GM19099 (cell line): ENCODE measurements around the gene HLX.

ENCODE experiments used
- POLR2A ChIP-seq: IDR thresholded peaks from 3 replicates; pipeline ENCODE4 v1.6.1; 2011; ENCODE audit warnings: low read depth; ENCODE audit not compliant: insufficient read length; ENCODE audit errors: extremely low read depth

Gene HLX, protein sequence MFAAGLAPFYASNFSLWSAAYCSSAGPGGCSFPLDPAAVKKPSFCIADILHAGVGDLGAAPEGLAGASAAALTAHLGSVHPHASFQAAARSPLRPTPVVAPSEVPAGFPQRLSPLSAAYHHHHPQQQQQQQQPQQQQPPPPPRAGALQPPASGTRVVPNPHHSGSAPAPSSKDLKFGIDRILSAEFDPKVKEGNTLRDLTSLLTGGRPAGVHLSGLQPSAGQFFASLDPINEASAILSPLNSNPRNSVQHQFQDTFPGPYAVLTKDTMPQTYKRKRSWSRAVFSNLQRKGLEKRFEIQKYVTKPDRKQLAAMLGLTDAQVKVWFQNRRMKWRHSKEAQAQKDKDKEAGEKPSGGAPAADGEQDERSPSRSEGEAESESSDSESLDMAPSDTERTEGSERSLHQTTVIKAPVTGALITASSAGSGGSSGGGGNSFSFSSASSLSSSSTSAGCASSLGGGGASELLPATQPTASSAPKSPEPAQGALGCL

DNA sequence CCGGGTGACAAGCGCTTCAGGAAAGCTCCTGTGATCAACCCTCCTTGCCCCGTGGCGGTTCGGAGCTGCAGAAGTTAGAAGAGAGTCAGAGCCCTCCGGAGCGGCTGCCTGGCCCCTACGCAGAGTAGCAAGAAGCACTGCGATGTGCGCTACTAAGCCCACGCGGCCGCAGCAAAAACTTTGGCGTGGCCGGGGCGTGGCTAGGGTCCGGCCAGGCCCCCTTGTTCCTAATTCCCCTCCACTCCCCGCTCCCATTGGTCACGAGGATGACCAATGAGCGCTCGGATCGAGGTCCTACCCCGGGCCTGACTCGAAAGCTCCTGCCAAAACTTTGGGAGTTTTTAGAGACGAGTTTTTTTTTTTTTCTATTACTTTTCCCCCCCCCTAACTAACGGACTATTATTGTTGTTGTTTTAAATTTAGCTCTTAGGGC lies at the start of gene HLX:
TSS of gene HLX (plus strand) at position 368 of the 433 bp plus-strand sequence. CDS start 415 bp downstream, outside the sequence.
- TF ChIP-seq POLR2A = no peak

DNA sequence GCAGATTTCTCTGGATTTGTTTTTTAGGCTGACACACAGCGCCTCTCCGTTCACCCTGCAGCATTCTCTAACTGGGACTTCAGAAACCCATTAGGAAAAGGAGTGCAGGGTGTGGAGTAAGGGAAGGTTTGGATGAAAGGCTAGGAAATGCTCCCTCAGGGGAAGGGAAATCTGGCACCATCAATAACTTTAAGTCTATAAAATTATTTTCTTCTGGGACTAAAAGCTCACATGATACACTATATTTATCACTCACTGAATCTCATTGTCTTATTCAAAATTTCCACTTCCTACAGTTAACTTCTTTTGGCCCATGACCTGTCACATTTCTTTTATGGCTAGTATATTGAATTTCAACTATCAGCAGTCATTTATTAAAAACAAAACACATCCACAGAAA lies 45.8 kb upstream of the HLX start:
- TF ChIP-seq POLR2A = no peak

DNA sequence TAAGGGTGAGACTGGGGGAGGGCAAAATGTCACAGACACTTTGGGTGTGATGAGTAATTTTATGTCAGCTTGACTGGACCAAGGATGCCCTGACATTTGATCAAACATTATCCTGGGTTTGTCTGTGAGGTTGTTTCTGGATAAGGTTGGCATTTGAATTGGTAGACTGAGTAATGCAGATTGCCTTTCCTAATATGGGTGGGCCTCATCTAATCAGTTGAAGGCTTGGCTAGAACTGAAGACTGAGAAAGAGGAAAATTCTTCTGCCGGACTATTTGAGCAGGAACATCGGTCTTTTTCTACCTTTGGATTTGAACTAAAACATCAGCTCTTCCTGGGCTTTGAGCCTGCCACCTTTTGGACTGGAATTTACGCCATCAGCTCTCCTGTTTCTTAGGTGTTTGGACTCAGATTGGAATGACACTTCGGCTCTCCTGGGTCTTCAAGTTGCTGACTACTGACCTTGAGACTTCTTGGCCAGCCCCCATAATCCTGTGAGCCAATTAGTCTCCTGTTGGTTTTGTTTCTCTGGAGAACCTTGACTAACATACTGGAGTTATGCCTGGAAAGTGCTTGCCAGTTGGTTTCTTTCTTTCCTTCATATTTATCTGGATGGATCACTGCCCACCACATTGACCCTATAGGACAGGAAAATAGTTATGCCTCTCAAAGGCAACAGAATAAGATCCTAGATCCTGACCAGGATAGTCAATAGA lies 44.9 kb upstream of the HLX start:
- no peak for TF ChIP-seq POLR2A

DNA sequence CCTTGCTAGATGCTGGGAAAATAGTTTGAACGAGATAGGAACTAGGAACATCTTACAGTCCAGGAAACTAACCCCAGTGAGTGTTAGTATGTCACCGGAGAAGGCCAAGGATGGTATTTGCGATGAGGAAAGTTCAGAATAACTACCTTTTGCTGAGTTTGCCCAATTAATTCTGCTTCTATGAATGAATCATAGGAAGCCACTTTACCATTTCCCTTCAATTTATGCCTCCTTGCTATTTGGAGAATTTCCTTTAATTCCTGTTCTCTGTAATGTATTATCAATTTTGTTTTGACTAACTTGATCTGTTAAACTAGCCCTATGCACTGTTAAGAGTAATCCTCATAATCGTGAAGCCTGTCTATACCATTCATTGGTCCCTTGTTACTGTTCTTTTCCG lies 40.7 kb upstream of the HLX start:
- no peak for TF ChIP-seq POLR2A

DNA sequence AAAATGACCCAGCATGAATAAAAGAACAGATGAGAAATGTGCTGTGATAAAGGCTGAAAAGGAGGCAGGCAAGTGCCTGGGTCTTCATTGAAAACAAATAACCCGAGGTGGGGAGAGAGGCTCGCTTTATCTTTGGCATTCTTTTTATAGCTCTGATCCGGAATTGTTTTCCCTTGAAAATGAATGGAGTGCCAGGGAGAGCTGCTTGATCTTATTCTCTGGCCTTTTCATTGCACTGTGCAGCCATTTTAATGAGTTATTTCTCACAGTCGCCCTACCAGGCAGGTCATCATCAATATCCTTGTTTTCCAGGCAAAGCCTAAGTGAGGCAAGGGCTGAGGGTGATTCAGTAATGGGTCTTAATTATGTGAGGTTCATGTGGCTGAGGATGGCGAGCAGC lies 39.8 kb upstream of the HLX start:
- no peak for TF ChIP-seq POLR2A

DNA sequence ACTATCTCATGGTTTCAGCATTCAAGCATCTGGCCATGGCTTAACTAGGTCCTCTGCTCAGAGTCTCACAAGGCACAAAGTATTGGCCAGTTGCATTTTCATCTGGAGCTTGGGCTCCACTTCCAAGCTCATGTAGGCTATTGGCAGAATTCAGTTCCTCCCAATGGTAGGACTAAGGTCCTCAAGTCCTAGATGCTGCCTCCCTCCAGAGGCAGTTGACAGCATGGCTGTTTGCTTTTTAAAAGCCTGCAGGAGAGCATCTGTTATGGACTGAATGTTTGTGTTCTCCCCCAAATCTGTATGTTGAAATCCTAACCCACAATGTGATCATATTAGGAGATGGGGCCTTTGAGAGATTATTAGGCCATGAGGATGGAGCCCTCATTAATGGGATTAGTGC lies 38.0 kb upstream of the HLX start:
- no peak for TF ChIP-seq POLR2A

DNA sequence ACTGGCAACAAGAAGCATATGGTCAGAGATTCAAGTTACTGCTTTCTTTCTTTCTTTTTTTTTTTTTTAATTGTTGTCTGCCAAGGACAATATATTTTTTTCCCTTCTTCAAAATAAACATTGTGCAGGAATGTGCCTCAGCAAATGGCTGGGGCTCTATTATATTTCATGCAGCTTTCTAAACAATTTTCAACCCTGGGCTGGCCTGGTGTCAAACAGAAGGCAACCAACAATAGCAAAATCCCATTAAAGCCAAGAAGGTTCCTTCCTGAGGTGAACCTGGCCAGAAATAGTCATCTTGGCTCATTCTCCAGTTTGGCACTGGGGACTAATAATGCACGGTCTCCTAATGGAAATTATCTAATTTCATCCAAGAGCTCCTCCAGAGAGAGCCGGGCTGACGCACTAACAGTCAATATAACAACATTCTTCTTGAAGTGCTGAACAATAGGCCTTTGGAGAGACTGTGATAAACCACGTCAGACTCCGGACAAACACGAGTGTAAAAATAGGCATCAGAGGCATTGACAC lies 35.7 kb upstream of the HLX start:
- TF ChIP-seq POLR2A = no peak

DNA sequence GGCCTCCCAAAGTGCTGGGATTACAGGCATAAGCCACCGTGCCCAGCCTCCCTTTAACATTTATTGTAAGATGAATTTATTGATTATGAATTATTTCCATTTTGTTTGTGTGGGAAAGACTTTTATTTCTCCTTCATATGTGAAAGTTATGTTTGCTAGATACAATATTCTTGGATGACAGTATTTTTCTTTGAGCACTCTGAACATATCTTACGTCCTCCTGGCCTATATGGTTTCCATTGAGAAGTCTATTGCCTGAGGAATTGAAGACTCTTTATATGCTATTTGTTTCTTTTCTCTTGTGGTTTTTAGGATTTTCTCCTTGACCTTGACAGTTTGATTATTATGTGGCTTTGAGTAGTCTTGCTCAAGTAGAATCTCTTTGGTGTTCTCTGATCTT lies 26.8 kb upstream of the HLX start:
- no peak for TF ChIP-seq POLR2A

DNA sequence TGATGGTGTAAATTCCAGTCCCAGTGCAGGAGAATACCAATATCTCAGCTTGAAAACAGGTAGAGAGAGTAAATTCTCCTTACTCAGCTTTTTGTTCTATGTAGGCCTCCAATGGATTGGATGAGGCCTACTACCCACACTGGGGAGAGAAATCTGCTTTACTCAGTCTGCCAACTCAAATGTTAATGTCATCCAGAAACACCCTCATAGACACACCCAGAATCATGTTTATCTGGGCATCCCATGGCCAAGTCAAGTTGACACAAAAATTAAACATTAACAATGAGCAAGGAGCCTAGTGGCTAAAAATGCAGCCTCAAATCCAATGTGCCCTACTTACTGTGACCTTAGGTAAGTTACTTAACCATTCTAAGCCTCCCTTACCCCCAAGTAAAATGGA lies 6.9 kb upstream of the HLX start:
- TF ChIP-seq POLR2A = no peak

DNA sequence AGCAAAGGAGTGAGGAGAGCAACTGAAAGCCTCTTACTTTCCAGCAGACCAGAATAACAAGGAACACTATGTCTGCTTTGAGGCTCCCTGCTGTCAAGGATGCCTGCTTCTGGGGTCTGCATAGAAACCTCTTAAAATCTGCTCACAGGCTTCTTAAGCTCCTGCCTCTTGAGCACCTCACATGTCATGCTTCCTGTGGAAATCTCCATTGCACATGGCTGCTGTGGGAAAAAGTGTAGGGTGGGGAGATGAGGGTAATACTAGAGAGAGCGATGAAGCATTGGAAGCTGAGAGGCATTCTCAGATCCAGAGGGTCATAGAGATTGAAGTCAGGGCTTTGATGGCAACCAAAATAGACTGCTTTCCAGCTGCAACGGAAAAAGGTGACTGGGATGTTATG lies 6.2 kb upstream of the HLX start:
- TF ChIP-seq POLR2A = no peak

DNA sequence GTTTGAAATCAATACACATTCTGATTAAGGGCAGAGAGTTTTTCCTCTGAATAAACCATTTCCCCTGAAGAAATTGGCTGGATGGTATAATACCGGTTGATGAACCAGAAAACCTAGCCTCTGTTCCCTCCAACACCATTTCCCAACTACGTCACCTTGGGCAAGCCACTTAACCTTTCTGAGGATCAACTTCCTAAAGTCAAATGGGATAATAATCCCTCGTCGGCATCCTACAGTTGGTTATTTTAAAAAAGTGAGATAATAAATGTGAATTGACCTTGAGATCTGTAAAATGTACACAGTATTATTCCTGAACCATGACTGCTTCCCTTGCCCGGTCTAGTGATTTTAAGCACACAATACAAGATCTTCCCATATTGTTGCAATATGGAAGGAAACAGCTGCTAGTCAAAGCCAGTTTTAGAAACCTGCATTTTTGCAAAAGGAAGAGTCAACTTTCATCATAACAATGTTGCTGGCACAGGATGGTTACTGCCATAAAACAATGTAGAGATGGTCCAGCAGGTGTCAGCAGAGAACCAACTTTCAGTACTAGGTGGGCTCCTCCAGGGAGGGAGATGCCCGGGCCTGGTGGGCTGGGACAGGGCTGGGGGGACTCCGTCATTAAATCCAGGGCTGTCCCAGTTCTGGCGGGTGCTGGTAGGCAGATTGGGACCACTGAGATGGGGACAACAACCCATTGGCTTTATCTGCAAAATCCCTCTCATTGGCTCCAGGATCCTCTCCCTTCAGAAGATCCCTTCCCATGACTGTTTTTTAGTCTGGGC lies 5.2 kb upstream of the HLX start:
- TF ChIP-seq POLR2A = no peak

DNA sequence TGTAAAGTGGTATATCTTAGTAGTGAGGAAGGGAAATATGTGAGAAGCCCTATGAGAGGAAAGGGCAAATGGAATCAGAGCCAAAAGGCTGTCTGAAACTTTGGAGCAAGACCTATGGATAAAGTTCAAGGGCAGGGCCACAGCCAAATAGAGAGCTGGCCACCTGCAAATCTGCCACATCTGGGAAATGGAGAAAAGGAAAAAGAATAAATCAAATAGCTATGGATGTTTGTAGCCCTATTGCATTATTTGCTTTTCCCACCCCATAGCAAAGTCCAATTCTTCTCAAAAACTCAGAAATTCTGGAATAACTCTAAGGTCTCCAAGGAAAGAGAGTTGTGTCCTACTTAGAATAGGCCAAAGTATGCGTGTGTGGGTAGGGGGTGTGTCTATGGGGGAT lies 4.0 kb upstream of the HLX start:
- no peak for TF ChIP-seq POLR2A

DNA sequence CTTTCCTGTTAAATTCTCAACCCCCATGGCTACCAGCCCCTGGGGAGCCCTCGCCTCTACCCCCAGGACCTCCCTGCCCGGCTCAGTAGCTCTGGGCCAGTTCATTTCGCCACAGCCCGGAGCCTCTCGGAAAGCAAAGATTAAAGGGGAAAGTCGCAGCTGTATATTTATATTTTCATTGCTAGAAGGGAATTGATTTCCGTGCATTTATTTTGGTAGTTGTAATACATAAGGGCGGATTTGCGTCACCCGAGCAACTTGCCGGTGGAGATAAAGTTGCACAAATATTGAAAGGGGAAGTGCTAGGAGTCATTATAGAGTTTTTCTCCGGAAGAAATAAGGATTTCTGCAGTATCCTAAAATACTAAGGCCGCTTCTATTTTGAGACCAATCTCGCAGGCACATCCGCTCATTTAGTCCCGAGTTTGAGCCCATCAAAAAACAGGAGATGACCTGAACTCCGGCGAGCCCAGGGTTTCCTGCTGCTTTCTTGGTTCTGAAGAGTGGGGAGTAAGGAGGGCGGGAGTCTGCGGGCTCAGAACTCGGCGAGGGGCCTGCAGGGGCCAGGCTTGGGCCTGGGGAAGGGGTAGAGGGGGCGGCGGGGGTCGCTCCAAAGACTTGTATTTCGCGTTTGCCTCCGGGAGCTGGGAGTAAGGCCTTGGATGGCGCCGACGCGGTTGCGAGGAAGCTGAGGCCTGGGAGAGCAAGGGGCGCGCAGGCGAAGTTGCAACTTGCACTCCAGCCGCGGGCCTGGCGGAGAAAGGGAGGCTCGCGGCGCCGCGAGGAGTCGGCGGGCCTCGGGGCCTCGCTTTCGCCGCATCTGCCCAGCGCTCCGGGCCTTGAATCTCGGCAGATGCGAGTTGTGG lies 2.5 kb upstream of the HLX start:
- no peak for TF ChIP-seq POLR2A
